Measurements from ENCODE around the gene SMARCAL1.

- TF ChIP-seq CTCF (IDR thresholded peaks at IDR 0.05; ENCODE audit: low read depth, low read length) (no peak), EZH2phosphoT487 (IDR thresholded peaks at IDR 0.05; ENCODE audit: low read depth) (no peak)
Measured at GRCh38 chr2:216445501-216445900, 33.2 kb downstream of the SMARCAL1 start.
